Mucosa of rectum (tissue), 2 donors: ENCODE data around the gene LYRM4.
A peak's percentile ranks its signal among the peaks of the same experiment; 100 is the strongest.

Experiments
- H3K27ac ChIP-seq, 2 donors: one replicate each; pipeline ENCODE4 v1.7.0; 2013; ENCODE audit warnings: inconsistent platforms in 2 of 2, low read depth in 2 of 2, low read length in 2 of 2
- H3K27me3 ChIP-seq, 2 donors: one replicate each; pipeline ENCODE4 v1.7.0; 2013; ENCODE audit warnings: low read length in 2 of 2; ENCODE audit not compliant: control insufficient read depth in 2 of 2, insufficient read depth in 2 of 2
- H3K36me3 ChIP-seq, 2 donors: one replicate each; pipeline ENCODE4 v1.7.0; 2013; ENCODE audit warnings: low read length in 2 of 2; ENCODE audit not compliant: control insufficient read depth in 2 of 2, insufficient read depth in 2 of 2
- H3K4me1 ChIP-seq, 2 donors: one replicate each; pipeline ENCODE4 v1.7.0; 2013; ENCODE audit warnings: low read length in 2 of 2, mild to moderate bottlenecking in 1 of 2; ENCODE audit not compliant: control insufficient read depth in 2 of 2, insufficient read depth in 2 of 2
- H3K4me3 ChIP-seq, 2 donors: one replicate each; pipeline ENCODE4 v1.7.0; 2013; ENCODE audit warnings: low read length in 2 of 2
- H3K9ac ChIP-seq, 2 donors: one replicate each; pipeline ENCODE4 v1.7.0; 2013; ENCODE audit warnings: low read length in 2 of 2, low read depth in 1 of 2, mild to moderate bottlenecking in 1 of 2
- H3K9me3 ChIP-seq, 2 donors: one replicate each; pipeline ENCODE4 v1.7.0; 2013; ENCODE audit warnings: low read length in 2 of 2; ENCODE audit not compliant: control insufficient read depth in 2 of 2
- donor health status: healthy.
- donor health status: Normal muscosa, but diverticular disease.

LYRM4 gene

DNA sequence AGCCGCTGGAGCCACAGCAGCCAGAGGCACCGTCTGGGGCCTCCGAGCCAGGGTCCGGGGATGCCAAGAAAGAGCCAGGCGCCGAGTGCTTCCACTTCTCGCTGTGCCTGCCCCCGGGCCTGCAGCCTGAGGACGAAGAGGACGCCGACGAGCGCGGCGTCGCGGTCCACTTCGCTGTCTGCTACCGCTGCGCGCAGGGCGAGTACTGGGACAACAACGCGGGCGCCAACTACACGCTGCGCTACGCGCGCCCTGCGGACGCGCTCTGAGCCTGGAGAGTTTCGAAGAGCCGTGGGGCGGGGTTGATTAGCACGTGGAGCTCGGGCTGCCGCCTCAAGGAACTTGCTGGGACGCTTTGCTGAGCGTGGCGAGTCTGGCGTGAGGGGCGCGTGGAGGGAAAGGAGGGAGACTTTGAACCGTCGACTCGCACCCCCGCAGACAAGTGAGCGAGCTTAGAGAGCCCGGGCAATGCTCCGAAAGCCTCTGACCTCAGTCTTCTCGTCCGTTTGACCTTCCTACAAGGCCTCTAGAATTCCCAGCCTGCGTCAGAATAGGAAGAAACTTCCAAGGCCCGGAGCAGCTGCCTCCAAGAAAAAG, 174.4 kb downstream of the LYRM4 start:
- Histone ChIP-seq H3K9ac (peak overlapping the region in 1 of 2 donors; percentile 71), H3K27ac (no peak overlapping the region), H3K36me3 (no peaks in the 10 kb centered on the region), H3K27me3 (no peaks in the 10 kb centered on the region), H3K4me3 (peak overlapping the region; percentile 74 to 76), H3K4me1 (peaks cover 0 to 8% of the 10 kb centered on the region in 2 donors), H3K9me3 (no peaks in the 10 kb centered on the region)

DNA sequence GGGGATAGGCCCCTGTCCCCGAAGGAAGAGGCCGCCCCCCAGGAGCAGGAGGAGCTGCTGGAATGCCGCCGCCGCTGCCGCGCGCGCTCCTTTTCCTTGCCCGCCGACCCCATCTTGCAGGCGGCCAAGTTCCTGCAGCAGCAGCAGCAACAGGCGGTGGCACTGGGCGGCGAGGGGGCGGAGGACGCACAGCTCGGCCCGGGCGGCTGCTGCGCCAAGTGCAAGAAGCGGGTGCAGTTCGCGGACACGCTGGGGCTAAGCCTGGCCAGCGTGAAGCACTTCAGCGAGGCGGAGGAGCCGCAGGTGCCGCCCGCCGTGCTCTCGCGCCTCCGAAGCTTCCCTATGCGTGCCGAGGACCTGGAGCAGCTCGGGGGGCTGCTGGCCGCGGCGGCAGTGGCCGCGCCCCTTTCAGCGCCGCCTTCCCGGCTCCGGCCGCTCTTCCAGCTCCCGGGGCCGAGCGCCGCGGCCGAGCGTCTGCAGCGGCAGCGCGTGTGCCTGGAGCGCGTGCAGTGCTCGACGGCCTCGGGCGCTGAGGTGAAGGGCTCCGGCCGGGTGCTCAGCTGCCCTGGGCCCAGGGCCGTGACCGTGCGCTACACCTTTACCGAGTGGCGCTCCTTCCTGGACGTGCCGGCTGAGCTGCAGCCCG, 175.0 kb downstream of the LYRM4 start:
- Histone ChIP-seq H3K9ac (peak overlapping the region in 1 of 2 donors; percentile 71), H3K36me3 (no peaks in the 10 kb centered on the region), H3K9me3 (no peaks in the 10 kb centered on the region), H3K27me3 (no peaks in the 10 kb centered on the region), H3K4me3 (peak overlapping the region; percentile 74 to 76), H3K27ac (peak overlapping the region; percentile 66 to 68), H3K4me1 (peaks cover 0 to 8% of the 10 kb centered on the region in 2 donors)

DNA sequence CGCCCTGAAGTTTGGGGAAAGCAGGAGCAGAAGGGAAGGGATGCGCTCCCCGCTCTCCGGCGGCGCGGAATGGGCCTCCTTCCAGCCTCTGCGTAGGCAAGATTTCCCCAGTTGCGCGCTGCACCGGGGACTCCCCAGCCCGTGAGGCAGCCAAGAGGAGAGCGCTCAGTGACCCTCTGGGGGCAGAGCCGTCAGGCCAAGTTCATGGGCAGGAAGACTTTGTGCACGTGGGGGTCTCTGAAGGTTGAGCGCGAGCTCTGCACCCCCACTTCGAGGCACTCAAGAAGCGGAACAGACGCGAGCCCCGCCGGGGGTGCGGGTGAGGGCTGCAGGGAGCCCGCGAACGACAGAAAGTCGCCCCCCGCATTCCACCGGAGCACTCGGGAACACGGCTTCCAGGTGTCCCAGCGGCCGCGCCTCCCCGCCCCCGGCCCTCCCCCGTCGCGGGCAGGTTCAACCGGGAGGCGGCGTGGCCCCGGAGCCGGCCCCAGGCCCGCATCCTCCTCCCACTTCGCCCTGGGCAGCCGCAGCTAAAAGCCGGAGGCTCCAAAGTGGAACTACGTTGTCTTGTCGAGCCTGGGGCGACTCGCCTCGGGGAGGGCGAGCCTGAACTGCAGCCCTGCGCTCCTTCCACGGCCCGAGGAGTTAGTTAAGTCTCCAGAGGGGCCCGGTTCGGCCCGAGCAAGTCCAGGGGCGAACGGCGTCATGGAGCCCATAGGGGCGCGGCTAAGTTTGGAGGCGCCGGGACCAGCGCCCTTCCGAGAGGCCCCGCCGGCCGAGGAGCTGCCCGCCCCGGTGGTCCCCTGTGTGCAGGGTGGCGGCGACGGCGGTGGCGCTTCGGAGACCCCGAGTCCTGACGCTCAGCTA, 175.7 kb downstream of the LYRM4 start, which contains the start of gene PPP1R3G:
Gene PPP1R3G (plus strand): TSS at position 561 of the 867 bp plus-strand sequence. CDS start 145 bp downstream, at position 706.
- H3K36me3 ChIP-seq: no peaks in the 10 kb centered on the region
- H3K4me1 ChIP-seq: peaks cover 0 to 8% of the 10 kb centered on the region in 2 donors
- no peaks in the 10 kb centered on the region for H3K27me3 ChIP-seq
- H3K4me3 ChIP-seq: peak within 1 kb of the TSS; percentile 74 to 76
- peak within 1 kb of the TSS; percentile 60 to 71 for H3K9ac ChIP-seq
- no peaks in the 10 kb centered on the region for H3K9me3 ChIP-seq
- peak within 1 kb of the TSS; percentile 66 to 68 for H3K27ac ChIP-seq

DNA sequence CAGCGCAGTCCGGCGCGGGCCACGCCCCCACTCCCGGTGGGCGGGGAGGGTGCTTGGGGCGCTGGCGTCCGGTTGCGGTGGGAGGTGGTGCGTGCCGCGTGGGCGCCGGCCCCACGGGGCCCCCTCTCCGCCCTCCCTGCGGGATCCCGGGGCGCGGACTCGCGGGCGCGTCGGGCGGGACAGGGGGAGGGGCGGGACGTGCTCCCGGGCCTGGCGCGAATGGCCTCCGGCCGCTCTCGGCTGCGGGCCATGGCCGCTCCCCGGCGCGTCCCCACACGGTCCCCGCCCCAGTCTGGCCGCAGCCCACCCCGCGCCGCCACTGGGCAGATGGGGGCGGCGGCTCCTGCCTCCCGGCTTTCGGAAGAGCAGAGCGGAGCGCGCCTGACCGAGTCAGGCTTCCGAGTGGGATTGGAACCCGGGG, 176.4 kb downstream of the LYRM4 start:
- H3K27me3 ChIP-seq: no peaks in the 10 kb centered on the region
- peak overlapping the region in 1 of 2 donors; percentile 71 for H3K9ac ChIP-seq
- H3K36me3 ChIP-seq: no peaks in the 10 kb centered on the region
- peak overlapping the region; percentile 66 to 68 for H3K27ac ChIP-seq
- peaks cover 0 to 8% of the 10 kb centered on the region in 2 donors for H3K4me1 ChIP-seq
- no peaks in the 10 kb centered on the region for H3K9me3 ChIP-seq
- peak overlapping the region; percentile 74 to 76 for H3K4me3 ChIP-seq

DNA sequence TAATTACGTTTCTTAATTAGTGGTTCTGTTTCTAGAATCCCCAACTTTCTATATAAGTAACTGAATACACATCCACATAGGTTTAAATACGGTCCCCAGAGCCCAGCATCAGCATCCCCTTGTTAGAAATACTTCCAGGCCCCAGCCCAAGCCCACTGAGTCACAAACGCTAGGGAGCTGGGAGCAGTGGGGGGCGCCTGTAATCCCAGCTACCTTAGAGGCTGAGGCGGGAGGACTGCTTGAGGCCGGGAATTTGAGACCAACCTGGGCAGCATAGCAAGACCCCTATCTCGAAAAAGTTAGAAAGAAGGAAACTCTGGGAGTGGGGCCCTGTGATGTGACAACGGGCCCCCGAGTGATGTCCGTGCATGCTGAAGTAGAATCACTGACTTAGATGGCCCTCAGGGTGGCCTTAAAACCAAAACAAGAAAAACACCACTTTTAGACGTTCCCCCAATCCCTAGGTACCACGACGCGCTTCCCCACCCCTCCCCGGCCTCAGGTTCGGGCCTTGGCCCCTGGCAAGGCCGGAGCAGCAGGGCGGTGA, 176.9 kb downstream of the LYRM4 start:
- no peaks in the 10 kb centered on the region for H3K27me3 ChIP-seq
- H3K4me3 ChIP-seq: peak overlapping the region; percentile 20 to 76
- H3K9ac ChIP-seq: peak overlapping the region in 1 of 2 donors; percentile 71
- H3K4me1 ChIP-seq: peaks cover 0 to 8% of the 10 kb centered on the region in 2 donors
- H3K27ac ChIP-seq: peak overlapping the region in 1 of 2 donors; percentile 66
- H3K9me3 ChIP-seq: no peaks in the 10 kb centered on the region
- H3K36me3 ChIP-seq: no peaks in the 10 kb centered on the region

DNA sequence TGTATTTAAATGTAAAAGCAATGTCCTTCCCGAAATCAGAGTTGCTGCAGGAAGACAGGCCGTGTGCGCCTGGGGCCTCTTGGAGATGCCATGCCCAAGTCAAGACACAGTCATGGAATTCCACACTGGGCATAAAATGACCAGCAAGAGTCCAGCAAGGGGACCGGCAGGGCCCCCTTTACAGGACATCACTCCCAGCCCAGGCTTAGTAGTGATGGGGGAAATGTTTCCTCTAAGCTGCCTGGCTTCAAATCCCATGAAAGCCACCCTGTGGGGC, 177.5 kb downstream of the LYRM4 start:
- Histone ChIP-seq H3K4me1 (peaks cover 0 to 8% of the 10 kb centered on the region in 2 donors), H3K4me3 (no peak overlapping the region), H3K27ac (no peak overlapping the region), H3K36me3 (no peaks in the 10 kb centered on the region), H3K27me3 (no peaks in the 10 kb centered on the region), H3K9me3 (no peaks in the 10 kb centered on the region), H3K9ac (no peak overlapping the region)

DNA sequence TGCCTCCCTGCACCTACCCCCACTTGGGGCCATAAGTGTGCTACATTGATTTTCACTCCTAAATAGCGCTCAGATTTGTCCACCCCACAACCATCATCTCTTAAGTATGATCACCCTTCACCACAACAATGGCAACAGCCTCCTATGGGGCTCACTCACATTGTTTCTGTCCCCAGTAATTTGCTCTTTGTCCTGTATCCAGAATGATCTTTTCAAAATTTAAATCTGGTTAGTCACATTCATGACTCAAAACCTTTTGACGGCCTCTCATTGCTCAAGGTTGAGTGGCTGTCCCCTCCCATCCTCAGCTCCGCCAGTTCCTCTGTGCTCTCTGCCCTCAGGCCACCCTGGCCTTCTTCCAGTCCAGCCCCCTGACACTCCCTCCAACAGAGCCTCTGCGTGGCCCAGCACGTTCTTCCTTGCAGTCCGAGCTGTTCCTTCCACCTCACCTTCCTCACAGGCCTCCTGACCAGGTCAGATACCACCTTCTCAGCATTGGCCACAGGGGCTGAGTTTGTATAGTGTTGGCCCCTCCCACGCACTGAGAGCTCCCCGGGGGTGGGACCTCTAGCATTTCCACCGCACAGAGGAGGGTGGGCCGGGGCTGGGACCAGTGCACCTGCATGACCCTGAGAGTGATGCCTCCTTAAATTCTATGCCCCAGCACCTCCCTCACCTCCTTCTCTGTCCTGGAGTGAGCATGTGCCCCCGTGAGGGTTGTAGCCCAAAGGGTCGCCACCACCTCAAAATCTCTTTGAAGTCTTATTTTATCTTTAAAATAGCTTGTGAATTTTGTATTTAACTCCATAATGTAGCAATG, 178.1 kb downstream of the LYRM4 start:
- H3K9me3 ChIP-seq: no peaks in the 10 kb centered on the region
- H3K9ac ChIP-seq: no peak overlapping the region
- no peak overlapping the region for H3K27ac ChIP-seq
- H3K36me3 ChIP-seq: no peaks in the 10 kb centered on the region
- peaks cover 0 to 8% of the 10 kb centered on the region in 2 donors for H3K4me1 ChIP-seq
- H3K27me3 ChIP-seq: no peaks in the 10 kb centered on the region
- H3K4me3 ChIP-seq: no peak overlapping the region

DNA sequence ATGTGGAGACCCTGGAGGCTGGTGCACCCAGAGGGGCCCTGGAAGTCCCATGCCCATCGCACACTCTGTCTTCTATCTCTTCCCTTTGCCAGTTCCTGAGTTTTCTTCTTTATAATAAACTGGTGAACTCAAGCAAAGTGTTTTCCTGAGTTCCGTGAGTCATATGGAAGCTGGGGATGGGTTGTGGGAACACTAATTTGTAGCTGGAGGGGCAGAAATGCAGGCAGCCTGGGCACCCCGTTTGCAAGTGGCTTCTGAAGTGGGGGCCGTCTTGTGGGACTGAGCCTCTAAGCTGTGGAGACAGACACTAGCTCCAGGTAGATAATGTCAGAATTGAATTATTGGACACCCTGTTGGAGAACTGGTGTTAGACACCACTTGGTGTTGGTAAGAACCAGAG, 178.8 kb downstream of the LYRM4 start:
- H3K4me3 ChIP-seq: no peak overlapping the region
- H3K27me3 ChIP-seq: no peaks in the 10 kb centered on the region
- H3K9ac ChIP-seq: no peak overlapping the region
- no peaks in the 10 kb centered on the region for H3K9me3 ChIP-seq
- no peaks in the 10 kb centered on the region for H3K36me3 ChIP-seq
- peaks cover 0 to 8% of the 10 kb centered on the region in 2 donors for H3K4me1 ChIP-seq
- H3K27ac ChIP-seq: no peak overlapping the region

DNA sequence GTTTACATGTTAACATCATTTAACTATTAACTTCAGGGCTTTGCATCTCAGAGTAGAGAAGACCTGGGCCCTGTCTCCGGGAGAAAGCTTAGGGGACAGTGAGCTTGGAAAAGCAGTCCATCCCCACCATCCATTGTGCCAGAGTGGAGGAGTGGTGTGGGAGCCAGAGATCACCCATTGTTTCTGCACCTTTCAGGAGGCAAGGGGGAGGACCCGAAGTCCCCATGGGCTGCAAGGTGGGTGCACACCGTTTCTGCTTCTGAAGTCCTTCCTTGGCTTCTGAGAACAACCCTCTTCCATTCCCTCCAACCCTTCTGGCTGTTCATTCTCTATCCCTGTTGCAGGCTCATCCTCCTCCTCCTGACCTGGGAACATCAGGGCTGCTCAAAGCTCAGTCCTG, 179.6 kb downstream of the LYRM4 start:
- no peak overlapping the region for H3K4me3 ChIP-seq
- H3K9ac ChIP-seq: no peak overlapping the region
- H3K27me3 ChIP-seq: no peaks in the 10 kb centered on the region
- peaks cover 0 to 7% of the 10 kb centered on the region in 2 donors for H3K4me1 ChIP-seq
- H3K27ac ChIP-seq: no peak overlapping the region
- no peaks in the 10 kb centered on the region for H3K9me3 ChIP-seq
- H3K36me3 ChIP-seq: no peaks in the 10 kb centered on the region
